Mucosa of descending colon (tissue), 3 donors: ENCODE measurements around the gene ABCG4. TPM values are rescaled to one million over a fixed set of nuclear protein-coding genes. Genes with fewer than 3 reads are reported as not detected.

Experiments
- ATAC-seq: fragments of 200-7000 bp; cut with Tn5 transposase; one replicate; pipeline ENCODE4 v1.9.1; 2020; ENCODE audit warnings: mild to moderate bottlenecking, moderate library complexity
- DNase-seq, 3 donors: peaks; one replicate each; pipeline ENCODE4 v3.0.0-alpha.2; 2020
- H3K36me3 ChIP-seq: fragments of 200-600 bp; one replicate; pipeline ENCODE4 v1.8.0; 2021; ENCODE audit warnings: low read depth, mild to moderate bottlenecking
- H3K4me1 ChIP-seq: fragments of 200-600 bp; one replicate; pipeline ENCODE4 v1.8.0; 2021; ENCODE audit warnings: low read depth, mild to moderate bottlenecking
- H3K4me3 ChIP-seq: fragments of 200-600 bp; one replicate; pipeline ENCODE4 v1.8.0; 2021; ENCODE audit warnings: mild to moderate bottlenecking
- H3K9me3 ChIP-seq: fragments of 200-600 bp; one replicate; pipeline ENCODE4 v1.8.0; 2021; ENCODE audit warnings: mild to moderate bottlenecking
- CTCF ChIP-seq: fragments of 200-600 bp; IDR thresholded peaks from one replicate; pipeline ENCODE4 v1.8.0; 2022; ENCODE audit warnings: antibody characterized with exemption, mild to moderate bottlenecking
- intact Hi-C, 2 donors: fragments of 100-400 bp; cut with DNase I in 1 of 2; cut with micrococcal nuclease in 1 of 2; formaldehyde crosslinking; loops; one replicate each; pipeline versions ENCODE4 v1.11.0 to v1.11.1; 2022; cut with DNase I, micrococcal nuclease
- total RNA-seq, 3 donors: library from RNA; stranded (reverse); fragmentation: NEBNext Ultra II Directional in 2 of 3; extraction: Animal tissue kit (Norgen Biotek cat#: 25700) in 2 of 3; gene quantifications; one replicate each; pipeline versions ENCODE4 v1.2.1 to v1.2.4, GENCODE V29; 2021 to 2023
- donor health status: DM: no; HTN: no; CAD: no; lungs with moderate emphysema.
- donor health status: DM: no; HTN: no; CAD: no.
- donor health status: DM: no; HTN: yes; CAD: no.

Gene ABCG4
- total RNA-seq, 3 donors from 2014 or later, result 0.07 to 0.85 TPM; not detected in 1

- Histone ChIP-seq H3K9me3 (no peaks in the 10 kb centered on the region), H3K4me3 (no peak overlapping the region), H3K4me1 (peaks cover 12% of the 10 kb centered on the region), H3K36me3 (no peaks in the 10 kb centered on the region)
- intact Hi-C loops, result no loop called here
- no peak for DNase-seq
- no peak for TF ChIP-seq CTCF
- ATAC-seq, result no peak
Measured at GRCh38 chr11:119145551-119145950, 3.3 kb upstream of the ABCG4 start.

GRCh38 chr11:119147604-119148333 lies 1.1 kb upstream of the ABCG4 start:
- DNase-seq (peak in 1 of 3 donors; percentile 17), ATAC-seq (no peak)
- H3K4me3 ChIP-seq, result no peak overlapping the region
- H3K36me3 ChIP-seq, result no peaks in the 10 kb centered on the region
- intact Hi-C loops, result no loop called here
- H3K9me3 ChIP-seq, result no peaks in the 10 kb centered on the region
- H3K4me1 ChIP-seq, result peaks cover 12% of the 10 kb centered on the region
- no peak for TF ChIP-seq CTCF

- Histone ChIP-seq H3K4me3 (no peak overlapping the region), H3K9me3 (no peaks in the 10 kb centered on the region), H3K4me1 (peaks cover 12% of the 10 kb centered on the region), H3K36me3 (no peaks in the 10 kb centered on the region)
- DNase-seq (no peak), ATAC-seq (no peak)
- intact Hi-C loops, result no loop called here
- TF ChIP-seq CTCF, result no peak
Measured at GRCh38 chr11:119148720-119149017, 183 bp upstream of the ABCG4 start.

GRCh38 chr11:119149786-119150275 lies 979 bp downstream of the ABCG4 start:
- H3K9me3 ChIP-seq, result no peaks in the 10 kb centered on the region
- no peak for TF ChIP-seq CTCF
- peaks cover 11% of the 10 kb centered on the region for H3K4me1 ChIP-seq
- no peaks in the 10 kb centered on the region for H3K36me3 ChIP-seq
- ATAC-seq (no peak), DNase-seq (no peak)
- no peak overlapping the region for H3K4me3 ChIP-seq
- intact Hi-C loops, result no loop called here

- DNase-seq, result peak in 1 of 3 donors; percentile 17
- H3K9me3 ChIP-seq, result no peaks in the 10 kb centered on the region
- ATAC-seq, result no peak
- H3K36me3 ChIP-seq, result no peaks in the 10 kb centered on the region
- intact Hi-C loops, result no loop called here
- H3K4me3 ChIP-seq, result no peak overlapping the region
- H3K4me1 ChIP-seq, result peaks cover 9% of the 10 kb centered on the region
- TF ChIP-seq CTCF, result no peak
Measured at GRCh38 chr11:119152043-119152442, 3.2 kb downstream of the ABCG4 start.
